ENCODE measurements around the gene PIGX. TPM values are rescaled to one million over a fixed set of nuclear protein-coding genes. Genes with fewer than 3 reads are reported as not detected.

PIGX gene
- total RNA-seq, 2 experiments from 2014 or later = 43.7 to 47.1 TPM

GRCh38 chr3:196774191-196774820 lies 62.1 kb downstream of the PIGX start:
- H3K4me1 Mint-ChIP-seq (ENCODE audit: low read depth) = peaks cover 72% of the 10 kb centered on the region
- intact Hi-C loops (cut with micrococcal nuclease) = no loop called here
- ATAC-seq (peak; percentile 42), DNase-seq (no peak)
- H3K27ac Mint-ChIP-seq = peak overlapping the region; percentile 75
- H3K36me3 Mint-ChIP-seq (ENCODE audit: low read depth) = peaks cover 31% of the 10 kb centered on the region
- no peak for TF ChIP-seq CTCF (IDR thresholded peaks at IDR 0.05)
- CTCF ChIA-PET = no interaction called here
- H3K9me3 Mint-ChIP-seq = peaks cover 2% of the 10 kb centered on the region
- no peak overlapping the region for H3K4me3 Mint-ChIP-seq
- no peaks in the 10 kb centered on the region for H3K27me3 Mint-ChIP-seq
- POLR2A ChIA-PET = interaction anchor here (0.7 to 1.2 kb wide), 4 partner anchors 11 to 141 kb away, joined by 3 to 6 read pairs (median 3); no protein-coding TSS in a partner anchor

- H3K9me3 Mint-ChIP-seq = peaks cover 4% of the 10 kb centered on the region
Observed at GRCh38 chr3:196774848-196775422, 62.8 kb downstream of the PIGX start.

GRCh38 chr3:196775938-196776337 lies 63.8 kb downstream of the PIGX start:
- Mint-ChIP-seq H3K9me3 (peaks cover 9% of the 10 kb centered on the region), H3K4me3 (no peak overlapping the region), H3K4me1 (ENCODE audit: low read depth) (peaks cover 70% of the 10 kb centered on the region), H3K27ac (no peak overlapping the region), H3K27me3 (no peaks in the 10 kb centered on the region), H3K36me3 (ENCODE audit: low read depth) (peaks cover 43% of the 10 kb centered on the region)
- DNase-seq (no peak), ATAC-seq (no peak)
- intact Hi-C loops (cut with micrococcal nuclease) = no loop called here
- ChIA-PET CTCF (interaction anchor here (1.2 kb wide), 2 partner anchors 91 to 247 kb away, joined by 3 read pairs; no protein-coding TSS in a partner anchor), POLR2A (no interaction called here)
- TF ChIP-seq CTCF (IDR thresholded peaks at IDR 0.05) = no peak

More at GRCh38 chr3:196774848-196775422, 62.8 kb downstream of the PIGX start:
- Mint-ChIP-seq H3K36me3 (ENCODE audit: low read depth) (peaks cover 38% of the 10 kb centered on the region), H3K27me3 (no peaks in the 10 kb centered on the region), H3K4me3 (no peak overlapping the region), H3K4me1 (ENCODE audit: low read depth) (peaks cover 69% of the 10 kb centered on the region), H3K27ac (peak overlapping the region; percentile 75)
- intact Hi-C loops (cut with micrococcal nuclease) = no loop called here
- DNase-seq (no peak), ATAC-seq (no peak)
- ChIA-PET POLR2A (interaction anchor here (0.8 to 1.2 kb wide), 3 partner anchors 10 to 140 kb away, joined by 3 to 6 read pairs (median 3); no protein-coding TSS in a partner anchor), CTCF (interaction anchor here (1.2 kb wide), 1 partner anchor 246 kb away, joined by 3 read pairs; no protein-coding TSS in a partner anchor)
- no peak for TF ChIP-seq CTCF (IDR thresholded peaks at IDR 0.05)

GRCh38 chr3:196777836-196778235 lies 65.7 kb downstream of the PIGX start:
- no peak for DNase-seq
- intact Hi-C loops (cut with micrococcal nuclease) = no loop called here
- ChIA-PET CTCF (no interaction called here), POLR2A (no interaction called here)
- Mint-ChIP-seq H3K9me3 (peaks cover 9% of the 10 kb centered on the region), H3K36me3 (ENCODE audit: low read depth) (peaks cover 44% of the 10 kb centered on the region), H3K27ac (no peak overlapping the region), H3K27me3 (no peaks in the 10 kb centered on the region), H3K4me1 (ENCODE audit: low read depth) (peaks cover 55% of the 10 kb centered on the region), H3K4me3 (no peak overlapping the region)
- no peak for ATAC-seq
- no peak for TF ChIP-seq CTCF (IDR thresholded peaks at IDR 0.05)

- intact Hi-C loops (cut with micrococcal nuclease) = no loop called here
- ATAC-seq (no peak), DNase-seq (no peak)
- Mint-ChIP-seq H3K9me3 (peaks cover 9% of the 10 kb centered on the region), H3K4me3 (no peak overlapping the region), H3K36me3 (ENCODE audit: low read depth) (peaks cover 52% of the 10 kb centered on the region), H3K27ac (peak overlapping the region; percentile 23), H3K27me3 (no peaks in the 10 kb centered on the region), H3K4me1 (ENCODE audit: low read depth) (peaks cover 51% of the 10 kb centered on the region)
- ChIA-PET POLR2A (no interaction called here), CTCF (interaction anchor here (1.4 kb wide), 1 partner anchor 169 kb away, joined by 3 read pairs; no protein-coding TSS in a partner anchor)
- no peak for TF ChIP-seq CTCF (IDR thresholded peaks at IDR 0.05)
Observed at GRCh38 chr3:196778755-196779154, 66.6 kb downstream of the PIGX start.

Data from activated CD8-positive, alpha-beta T cell treated with anti-CD3 and anti-CD28 coated beads for 36 hours (primary cell).